GM12892 (cell line): ENCODE data around the gene ADAM11.

Source experiments
- POLR2A ChIP-seq: IDR thresholded peaks from 2 replicates; pipeline ENCODE4 v1.6.1; 2011; ENCODE audit warnings: low read depth, low read length, control low read depth
- POLR2AphosphoS5 ChIP-seq: IDR thresholded peaks from 2 replicates; pipeline ENCODE4 v1.6.1; 2011; ENCODE audit warnings: low read depth, low read length, control low read depth
- TAF1 ChIP-seq: IDR thresholded peaks from 2 replicates; pipeline ENCODE4 v1.6.1; 2011; ENCODE audit warnings: low read depth, mild to moderate bottlenecking, control low read depth, low read length, borderline replicate concordance

GRCh38 chr17:44763170-44763569 is 4.4 kb downstream of the ADAM11 start:
- TF ChIP-seq TAF1, result no peak
- no peak for TF ChIP-seq POLR2A
- no peak for TF ChIP-seq POLR2AphosphoS5
